Astrocyte (in vitro differentiated cells and primary cell): ENCODE data around the gene UBTD2. TPM values are rescaled to one million over a fixed set of nuclear protein-coding genes. Genes with fewer than 3 reads are reported as not detected.
A peak's percentile ranks its signal among the peaks of the same experiment; 100 is the strongest.

Source experiments
- DNase-seq: peaks from one replicate; pipeline ENCODE4 v3.0.0-alpha.2; 2010; ENCODE audit warnings: low read depth
- FAIRE-seq: peaks from 2 replicates; lab custom pipeline; 2011; peaks lifted over from hg19 to GRCh38; lab: Jason Lieb, UNC
- H2AFZ ChIP-seq: 2 replicates; pipeline ENCODE4 v1.6.0; 2012; ENCODE audit warnings: low read depth, low read length, inconsistent platforms
- H3K27ac ChIP-seq: 2 replicates; pipeline ENCODE4 v1.5.1; 2011; ENCODE audit warnings: low read depth, low read length, inconsistent platforms
- H3K27me3 ChIP-seq: 2 replicates; pipeline ENCODE4 v1.6.0; 2011; ENCODE audit warnings: low read length, inconsistent platforms; ENCODE audit not compliant: insufficient read depth
- H3K36me3 ChIP-seq: 2 replicates; pipeline ENCODE4 v1.5.1; 2011; ENCODE audit warnings: low read length, inconsistent platforms; ENCODE audit not compliant: insufficient read depth
- H3K4me1 ChIP-seq: 2 replicates; pipeline ENCODE4 v1.5.1; 2011; ENCODE audit warnings: low read length, inconsistent platforms; ENCODE audit not compliant: insufficient read depth
- H3K4me2 ChIP-seq: 2 replicates; pipeline ENCODE4 v1.6.0; 2012; ENCODE audit warnings: low read length, inconsistent platforms
- H3K4me3 ChIP-seq: 2 replicates; pipeline ENCODE4 v1.5.1; 2011; ENCODE audit warnings: low read depth, mild to moderate bottlenecking, low read length, inconsistent platforms; ENCODE audit not compliant: insufficient read depth
- H3K79me2 ChIP-seq: 2 replicates; pipeline ENCODE4 v1.6.0; 2012; ENCODE audit warnings: mild to moderate bottlenecking, low read length, inconsistent platforms; ENCODE audit not compliant: insufficient read depth
- H3K9ac ChIP-seq: 2 replicates; pipeline ENCODE4 v1.6.0; 2012; ENCODE audit warnings: mild to moderate bottlenecking, low read length, inconsistent platforms
- H3K9me3 ChIP-seq: 2 replicates; pipeline ENCODE4 v1.5.1; 2012; ENCODE audit warnings: low read depth, mild to moderate bottlenecking, low read length, inconsistent platforms; ENCODE audit not compliant: insufficient read depth
- H4K20me1 ChIP-seq: 2 replicates; pipeline ENCODE4 v1.6.0; 2012; ENCODE audit warnings: low read length, inconsistent platforms; ENCODE audit not compliant: insufficient read depth
- H3K27ac Mint-ChIP-seq: one replicate; pipeline ENCODE4 v1.8.0; 2021; ENCODE audit warnings: mild to moderate bottlenecking, mixed read lengths; ENCODE audit not compliant: unreplicated experiment
- H3K27me3 Mint-ChIP-seq: one replicate; pipeline ENCODE4 v1.8.0; 2021; ENCODE audit warnings: low read depth, mixed read lengths; ENCODE audit not compliant: unreplicated experiment
- H3K36me3 Mint-ChIP-seq: one replicate; pipeline ENCODE4 v1.8.0; 2021; ENCODE audit warnings: low read depth, mixed read lengths; ENCODE audit not compliant: unreplicated experiment
- H3K4me1 Mint-ChIP-seq: one replicate; pipeline ENCODE4 v1.8.0; 2021; ENCODE audit warnings: low read depth, mixed read lengths; ENCODE audit not compliant: unreplicated experiment
- H3K4me3 Mint-ChIP-seq: one replicate; pipeline ENCODE4 v1.8.0; 2021; ENCODE audit warnings: mild to moderate bottlenecking, moderate library complexity, mixed read lengths; ENCODE audit not compliant: unreplicated experiment
- H3K9me3 Mint-ChIP-seq: one replicate; pipeline ENCODE4 v1.8.0; 2021; ENCODE audit warnings: mild to moderate bottlenecking, mixed read lengths; ENCODE audit not compliant: unreplicated experiment
- EZH2 ChIP-seq: IDR thresholded peaks from 2 replicates; pipeline ENCODE4 v1.6.1; 2012; ENCODE audit warnings: mild to moderate bottlenecking, low read length, inconsistent platforms; ENCODE audit not compliant: insufficient read depth
- total RNA-seq: library from RNA; stranded (reverse); gene quantifications from 2 replicates; pipeline ENCODE4 v1.2.1, GENCODE V29; 2021
- TF ChIP-seq, protein P1 (sequence below): IDR thresholded peaks from 2 replicates; pipeline ENCODE4 v1.5.1; 2011; ENCODE audit warnings: low read depth, mild to moderate bottlenecking, inconsistent platforms, low read length, moderate library complexity; ENCODE audit not compliant: insufficient read depth

UBTD2 gene
- total RNA-seq, 1 donor from 2014 or later, result 34.2 TPM

- DNase-seq (peak; percentile 19), FAIRE-seq (no peak)
- Histone ChIP-seq H3K27ac (no peak overlapping the region), H3K36me3 (no peaks in the 10 kb centered on the region), H3K27me3 (no peaks in the 10 kb centered on the region), H2AFZ (no peak overlapping the region), H3K4me3 (no peak overlapping the region), H3K4me1 (no peaks in the 10 kb centered on the region), H3K9me3 (no peaks in the 10 kb centered on the region), H4K20me1 (peaks cover 85% of the 10 kb centered on the region), H3K4me2 (no peak overlapping the region), H3K9ac (no peak overlapping the region), H3K79me2 (peaks cover 95% of the 10 kb centered on the region)
- no peaks in the 10 kb centered on the region for H3K27me3 Mint-ChIP-seq
- H3K9me3 Mint-ChIP-seq, result no peaks in the 10 kb centered on the region
- H3K4me3 Mint-ChIP-seq, result no peak overlapping the region
- no peak for TF ChIP-seq EZH2
- TF ChIP-seq, protein P1, sequence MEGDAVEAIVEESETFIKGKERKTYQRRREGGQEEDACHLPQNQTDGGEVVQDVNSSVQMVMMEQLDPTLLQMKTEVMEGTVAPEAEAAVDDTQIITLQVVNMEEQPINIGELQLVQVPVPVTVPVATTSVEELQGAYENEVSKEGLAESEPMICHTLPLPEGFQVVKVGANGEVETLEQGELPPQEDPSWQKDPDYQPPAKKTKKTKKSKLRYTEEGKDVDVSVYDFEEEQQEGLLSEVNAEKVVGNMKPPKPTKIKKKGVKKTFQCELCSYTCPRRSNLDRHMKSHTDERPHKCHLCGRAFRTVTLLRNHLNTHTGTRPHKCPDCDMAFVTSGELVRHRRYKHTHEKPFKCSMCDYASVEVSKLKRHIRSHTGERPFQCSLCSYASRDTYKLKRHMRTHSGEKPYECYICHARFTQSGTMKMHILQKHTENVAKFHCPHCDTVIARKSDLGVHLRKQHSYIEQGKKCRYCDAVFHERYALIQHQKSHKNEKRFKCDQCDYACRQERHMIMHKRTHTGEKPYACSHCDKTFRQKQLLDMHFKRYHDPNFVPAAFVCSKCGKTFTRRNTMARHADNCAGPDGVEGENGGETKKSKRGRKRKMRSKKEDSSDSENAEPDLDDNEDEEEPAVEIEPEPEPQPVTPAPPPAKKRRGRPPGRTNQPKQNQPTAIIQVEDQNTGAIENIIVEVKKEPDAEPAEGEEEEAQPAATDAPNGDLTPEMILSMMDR, result no peak
- H3K4me1 Mint-ChIP-seq, result peaks cover 21% of the 10 kb centered on the region
- H3K27ac Mint-ChIP-seq, result no peak overlapping the region
- H3K36me3 Mint-ChIP-seq, result peaks cover 4% of the 10 kb centered on the region
These were observed 16.9 kb downstream of the UBTD2 start for GRCh38 chr5:172266676-172267092.

- peaks cover 4% of the 10 kb centered on the region for H3K36me3 Mint-ChIP-seq
- FAIRE-seq (no peak), DNase-seq (peak; percentile 2)
- Histone ChIP-seq H3K4me3 (no peak overlapping the region), H3K4me1 (no peaks in the 10 kb centered on the region), H3K36me3 (no peaks in the 10 kb centered on the region), H3K27ac (no peak overlapping the region), H3K4me2 (no peak overlapping the region), H4K20me1 (peaks cover 85% of the 10 kb centered on the region), H2AFZ (no peak overlapping the region), H3K9ac (no peak overlapping the region), H3K79me2 (peaks cover 95% of the 10 kb centered on the region), H3K9me3 (no peaks in the 10 kb centered on the region), H3K27me3 (no peaks in the 10 kb centered on the region)
- TF ChIP-seq, protein P1, result no peak
- TF ChIP-seq EZH2, result no peak
- H3K9me3 Mint-ChIP-seq, result no peaks in the 10 kb centered on the region
- H3K27ac Mint-ChIP-seq, result no peak overlapping the region
- H3K4me3 Mint-ChIP-seq, result no peak overlapping the region
- no peaks in the 10 kb centered on the region for H3K27me3 Mint-ChIP-seq
- peaks cover 20% of the 10 kb centered on the region for H3K4me1 Mint-ChIP-seq
These were observed 17.4 kb downstream of the UBTD2 start for GRCh38 chr5:172266071-172266675.

GRCh38 chr5:172264815-172265395 lies 18.7 kb downstream of the UBTD2 start:
- Mint-ChIP-seq H3K9me3 (no peaks in the 10 kb centered on the region), H3K4me3 (no peak overlapping the region), H3K4me1 (peaks cover 23% of the 10 kb centered on the region), H3K36me3 (peaks cover 4% of the 10 kb centered on the region), H3K27ac (no peak overlapping the region), H3K27me3 (no peaks in the 10 kb centered on the region)
- no peak overlapping the region for H3K9ac ChIP-seq
- no peak overlapping the region for H2AFZ ChIP-seq
- no peaks in the 10 kb centered on the region for H3K4me1 ChIP-seq
- H3K36me3 ChIP-seq, result no peaks in the 10 kb centered on the region
- DNase-seq (no peak), FAIRE-seq (no peak)
- no peaks in the 10 kb centered on the region for H3K9me3 ChIP-seq
- peaks cover 96% of the 10 kb centered on the region for H3K79me2 ChIP-seq
- H3K27me3 ChIP-seq, result no peaks in the 10 kb centered on the region
- H3K4me3 ChIP-seq, result no peak overlapping the region
- H3K4me2 ChIP-seq, result no peak overlapping the region
- no peak overlapping the region for H3K27ac ChIP-seq
- TF ChIP-seq EZH2, result no peak
- TF ChIP-seq, protein P1, result no peak
- H4K20me1 ChIP-seq, result peaks cover 88% of the 10 kb centered on the region
